Measurements from ENCODE around the gene TRIM47. TPM values are rescaled to one million over a fixed set of nuclear protein-coding genes. Genes with fewer than 3 reads are reported as not detected.
A peak's percentile ranks its signal among the peaks of the same experiment; 100 is the strongest.

Gene TRIM47
- total RNA-seq, 2 donors from 2014 or later = 33.7 to 71.5 TPM

DNA sequence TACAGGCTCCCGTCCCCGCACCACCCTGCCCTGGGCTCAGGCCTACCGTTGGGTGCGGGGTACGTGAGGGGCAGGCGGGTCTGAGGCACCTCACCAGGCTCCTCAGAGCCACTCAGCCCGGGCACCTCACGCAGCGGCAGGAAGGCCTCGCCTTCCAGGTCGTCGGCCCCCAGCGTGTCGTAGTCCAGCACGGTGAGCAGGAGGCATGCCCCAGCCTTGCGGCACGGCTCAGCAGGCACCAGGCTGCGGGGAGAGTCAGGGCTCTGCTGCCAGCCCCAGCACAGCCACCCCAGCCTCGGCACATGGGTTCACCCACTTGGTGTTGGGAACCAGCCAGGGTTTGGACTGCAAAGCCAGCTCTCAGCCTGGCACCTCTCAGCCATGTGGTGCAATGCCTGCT is 49.6 kb downstream of the TRIM47 start:
- no peak overlapping the region for H3K27ac ChIP-seq
- TF ChIP-seq, protein P1, sequence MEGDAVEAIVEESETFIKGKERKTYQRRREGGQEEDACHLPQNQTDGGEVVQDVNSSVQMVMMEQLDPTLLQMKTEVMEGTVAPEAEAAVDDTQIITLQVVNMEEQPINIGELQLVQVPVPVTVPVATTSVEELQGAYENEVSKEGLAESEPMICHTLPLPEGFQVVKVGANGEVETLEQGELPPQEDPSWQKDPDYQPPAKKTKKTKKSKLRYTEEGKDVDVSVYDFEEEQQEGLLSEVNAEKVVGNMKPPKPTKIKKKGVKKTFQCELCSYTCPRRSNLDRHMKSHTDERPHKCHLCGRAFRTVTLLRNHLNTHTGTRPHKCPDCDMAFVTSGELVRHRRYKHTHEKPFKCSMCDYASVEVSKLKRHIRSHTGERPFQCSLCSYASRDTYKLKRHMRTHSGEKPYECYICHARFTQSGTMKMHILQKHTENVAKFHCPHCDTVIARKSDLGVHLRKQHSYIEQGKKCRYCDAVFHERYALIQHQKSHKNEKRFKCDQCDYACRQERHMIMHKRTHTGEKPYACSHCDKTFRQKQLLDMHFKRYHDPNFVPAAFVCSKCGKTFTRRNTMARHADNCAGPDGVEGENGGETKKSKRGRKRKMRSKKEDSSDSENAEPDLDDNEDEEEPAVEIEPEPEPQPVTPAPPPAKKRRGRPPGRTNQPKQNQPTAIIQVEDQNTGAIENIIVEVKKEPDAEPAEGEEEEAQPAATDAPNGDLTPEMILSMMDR (IDR thresholded peaks at IDR 0.05) = no peak
- H3K27me3 ChIP-seq = no peaks in the 10 kb centered on the region
- H3K9ac ChIP-seq (ENCODE audit: low read depth in 2 of 2, low read length in 2 of 2) = no peak overlapping the region
- H3K9me3 ChIP-seq = no peaks in the 10 kb centered on the region
- H3K4me3 ChIP-seq = no peak overlapping the region
- peaks cover 4% of the 10 kb centered on the region for H3K4me1 ChIP-seq
- no peak for DNase-seq
- intact Hi-C loops (cut with DNase I) = no loop called here
- H3K36me3 ChIP-seq = no peaks in the 10 kb centered on the region

DNA sequence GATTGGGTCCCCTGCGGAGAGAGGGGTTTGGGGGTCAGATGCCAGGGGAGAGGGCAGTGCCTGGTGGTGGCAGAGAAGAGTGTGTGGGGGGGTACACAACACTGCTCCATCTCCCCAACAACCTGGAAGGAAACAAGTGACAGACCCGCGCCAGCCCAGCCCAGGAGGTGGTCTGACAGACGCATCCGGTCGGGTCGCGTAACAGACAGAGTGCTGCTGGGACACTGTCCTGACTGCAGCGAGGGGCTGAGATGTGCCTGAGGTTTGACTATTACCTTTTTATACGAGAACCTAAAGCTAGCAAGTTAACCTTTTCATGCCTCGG is 50.3 kb downstream of the TRIM47 start:
- DNase-seq = no peak
- intact Hi-C loops (cut with DNase I) = no loop called here

DNA sequence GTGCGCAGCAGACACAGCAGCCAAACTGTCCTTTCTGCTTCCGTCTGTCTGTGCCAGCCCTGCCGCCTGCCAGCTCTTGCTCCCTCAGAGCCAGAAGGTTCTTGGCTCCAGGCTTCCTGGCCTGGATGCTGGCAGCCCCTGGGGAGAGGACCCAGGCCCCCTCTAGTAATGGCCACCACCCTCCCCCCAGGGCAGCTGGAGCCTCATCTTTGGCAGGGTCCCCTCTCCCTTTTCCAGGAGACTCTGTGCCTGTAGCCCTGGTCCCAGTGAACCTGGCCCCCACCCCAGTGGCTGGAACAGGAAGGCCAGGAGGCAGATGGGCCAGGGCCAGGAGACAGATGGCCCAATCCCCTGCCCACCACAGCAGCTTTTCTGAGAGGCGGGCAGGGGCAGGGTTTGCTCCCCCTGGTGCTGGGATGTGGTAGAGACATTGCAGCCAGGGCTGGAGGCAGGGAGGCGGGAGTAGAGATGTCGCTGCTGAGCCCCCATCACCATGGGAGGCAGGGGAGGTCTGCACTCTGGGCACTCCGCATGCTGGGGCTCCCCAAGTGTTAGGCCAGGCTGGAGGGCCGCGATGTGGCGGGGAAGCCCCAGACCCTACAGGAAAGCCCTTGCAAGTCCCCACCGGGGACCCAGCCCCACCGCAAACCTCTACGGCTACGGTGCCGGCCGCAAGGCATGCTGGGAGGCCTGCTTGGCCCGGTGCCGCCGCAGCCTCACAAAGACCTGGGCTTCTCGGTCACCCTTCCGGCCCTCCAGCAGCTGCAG is 50.9 kb downstream of the TRIM47 start:
- Histone ChIP-seq H3K9me3 (no peaks in the 10 kb centered on the region), H3K36me3 (no peaks in the 10 kb centered on the region), H3K4me1 (peaks cover 4% of the 10 kb centered on the region), H3K27ac (peak overlapping the region; percentile 8), H3K27me3 (no peaks in the 10 kb centered on the region), H3K4me3 (peak overlapping the region; percentile 4), H3K9ac (ENCODE audit: low read depth in 2 of 2, low read length in 2 of 2) (peak overlapping the region; percentile 35 to 61)
- TF ChIP-seq, protein P1 (IDR thresholded peaks at IDR 0.05) = peak; percentile 57
- intact Hi-C loops (cut with DNase I) = no loop called here
- DNase-seq = peak; percentile 56

More for the DNA sequence above, 50.3 kb downstream of the TRIM47 start:
- H3K9ac ChIP-seq (ENCODE audit: low read depth in 2 of 2, low read length in 2 of 2) = peak overlapping the region in 1 of 2 donors; percentile 61
- H3K9me3 ChIP-seq = no peaks in the 10 kb centered on the region
- H3K4me1 ChIP-seq = peaks cover 4% of the 10 kb centered on the region
- TF ChIP-seq, protein P1 (IDR thresholded peaks at IDR 0.05) = no peak
- H3K4me3 ChIP-seq = peak overlapping the region; percentile 4
- no peaks in the 10 kb centered on the region for H3K27me3 ChIP-seq
- H3K36me3 ChIP-seq = no peaks in the 10 kb centered on the region
- peak overlapping the region; percentile 8 for H3K27ac ChIP-seq

DNA sequence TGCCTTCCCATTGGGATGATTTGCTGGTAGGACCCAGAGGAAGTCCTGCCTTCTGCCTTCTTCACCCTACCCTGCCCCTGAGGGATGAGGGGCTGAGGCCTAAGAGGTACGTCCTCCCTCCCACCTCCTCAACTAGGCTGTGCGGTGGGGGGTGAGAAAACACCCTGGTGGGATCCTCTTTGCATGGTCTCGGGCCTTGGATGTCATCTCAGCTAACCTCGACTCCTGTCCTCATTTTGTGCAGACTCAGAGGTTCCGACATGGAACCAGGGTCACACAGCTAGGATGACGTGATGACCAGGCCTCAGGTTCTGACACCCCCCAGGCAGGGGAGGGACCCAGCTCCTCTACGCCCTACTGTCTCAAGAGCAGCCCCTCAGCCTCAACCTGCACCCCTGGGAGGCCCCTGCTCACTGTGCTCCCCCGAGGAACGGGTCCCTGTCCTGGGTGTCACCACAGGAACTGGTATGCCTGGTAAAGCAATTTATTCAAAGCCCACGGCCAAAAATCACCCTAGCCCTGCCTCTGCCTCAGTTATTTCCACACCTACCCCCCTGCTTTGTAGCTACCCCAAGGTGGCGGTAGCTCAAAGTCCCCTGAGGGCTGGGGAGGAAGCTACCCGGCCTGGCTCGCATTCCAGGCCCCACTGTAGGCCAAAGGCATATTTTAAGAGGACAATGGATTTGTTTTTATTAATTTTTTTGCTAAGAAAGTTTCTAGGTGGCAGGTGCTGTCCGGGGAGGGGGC is 51.6 kb downstream of the TRIM47 start:
- TF ChIP-seq, protein P1 (IDR thresholded peaks at IDR 0.05) = no peak
- Histone ChIP-seq H3K27me3 (no peaks in the 10 kb centered on the region), H3K36me3 (no peaks in the 10 kb centered on the region), H3K27ac (peak overlapping the region; percentile 8), H3K9me3 (no peaks in the 10 kb centered on the region), H3K4me1 (peaks cover 4% of the 10 kb centered on the region), H3K9ac (ENCODE audit: low read depth in 2 of 2, low read length in 2 of 2) (no peak overlapping the region), H3K4me3 (no peak overlapping the region)
- DNase-seq = no peak
- intact Hi-C loops (cut with DNase I) = no loop called here

DNA sequence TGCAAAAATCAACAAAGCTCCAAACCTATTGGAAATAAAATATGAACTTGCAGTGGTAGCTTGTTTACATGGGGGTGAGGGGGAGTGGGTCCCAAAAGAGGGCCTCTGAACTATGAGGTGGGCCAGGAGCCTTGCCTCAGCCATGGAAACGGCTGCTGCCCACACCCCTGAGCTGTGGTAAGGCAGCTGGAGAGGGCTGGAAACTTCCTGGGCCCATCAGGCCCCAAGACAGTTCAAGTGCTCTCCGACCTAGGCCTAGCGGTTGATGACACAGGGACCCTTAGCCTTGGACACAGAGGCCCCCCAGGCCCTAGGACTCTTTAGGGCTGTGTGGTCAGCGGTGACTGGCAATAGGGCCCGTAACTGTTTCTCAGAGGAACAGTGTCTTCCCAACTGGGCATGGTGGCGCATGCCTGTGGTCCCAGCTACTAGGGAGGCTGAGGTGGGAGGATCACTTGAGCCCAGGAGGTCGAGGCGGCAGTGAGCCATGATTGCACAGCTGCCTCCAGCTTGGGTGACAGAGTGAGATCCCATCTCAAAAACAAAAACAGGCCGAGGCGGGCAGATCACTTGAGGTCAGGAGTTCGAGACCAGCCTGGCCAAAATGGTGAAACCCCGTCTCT is 52.5 kb downstream of the TRIM47 start:
- H3K27me3 ChIP-seq = no peaks in the 10 kb centered on the region
- intact Hi-C loops (cut with DNase I) = no loop called here
- TF ChIP-seq, protein P1 (IDR thresholded peaks at IDR 0.05) = no peak
- no peak overlapping the region for H3K4me3 ChIP-seq
- H3K27ac ChIP-seq = no peak overlapping the region
- H3K36me3 ChIP-seq = no peaks in the 10 kb centered on the region
- peaks cover 4% of the 10 kb centered on the region for H3K4me1 ChIP-seq
- DNase-seq = no peak
- no peak overlapping the region for H3K9ac ChIP-seq (ENCODE audit: low read depth in 2 of 2, low read length in 2 of 2)
- H3K9me3 ChIP-seq = no peaks in the 10 kb centered on the region

All from colonic mucosa (tissue), 4 donors.